ENCODE data around the gene RIMS3.
"Not testable (repeated sequence)": the region's sequence is repeated elsewhere in the genome, so short reads cannot be mapped to it uniquely, and the experiment has no call there.

Gene RIMS3

GRCh38 chr1:40630488-40631223 lies 34.8 kb downstream of the RIMS3 start:
- DNase-seq (ENCODE audit: low spot score), result peak; percentile 55

- DNase-seq (ENCODE audit: low spot score), result not testable (repeated sequence)
Observed at GRCh38 chr1:40629546-40629945, 35.9 kb downstream of the RIMS3 start.

GRCh38 chr1:40628903-40629292 lies 36.6 kb downstream of the RIMS3 start:
- no peak for DNase-seq (ENCODE audit: low spot score)

- no peak for DNase-seq (ENCODE audit: low spot score)
Observed at GRCh38 chr1:40627987-40628902, 37.2 kb downstream of the RIMS3 start.

GRCh38 chr1:40626383-40626770 lies 39.1 kb downstream of the RIMS3 start:
- no peak for DNase-seq (ENCODE audit: low spot score)

- DNase-seq (ENCODE audit: low spot score), result no peak
Observed at GRCh38 chr1:40625476-40626382, 39.8 kb downstream of the RIMS3 start.

- no peak for DNase-seq (ENCODE audit: low spot score)
Observed at GRCh38 chr1:40625076-40625475, 40.4 kb downstream of the RIMS3 start.

- DNase-seq (ENCODE audit: low spot score), result no peak
Observed at GRCh38 chr1:40622936-40623629, 42.4 kb downstream of the RIMS3 start.

GRCh38 chr1:40621821-40622450 lies 43.5 kb downstream of the RIMS3 start:
- DNase-seq (ENCODE audit: low spot score), result no peak

GRCh38 chr1:40620586-40621210 lies 44.8 kb downstream of the RIMS3 start:
- DNase-seq (ENCODE audit: low spot score), result no peak

GRCh38 chr1:40620150-40620549 lies 45.3 kb downstream of the RIMS3 start:
- DNase-seq (ENCODE audit: low spot score), result no peak

GRCh38 chr1:40618108-40618507 lies 47.4 kb downstream of the RIMS3 start:
- DNase-seq (ENCODE audit: low spot score), result no peak

GRCh38 chr1:40612345-40612831 lies 53.1 kb downstream of the RIMS3 start:
- no peak for DNase-seq (ENCODE audit: low spot score)

- no peak for DNase-seq (ENCODE audit: low spot score)
Observed at GRCh38 chr1:40610156-40610555, 55.3 kb downstream of the RIMS3 start.

GRCh38 chr1:40607921-40608320 lies 57.6 kb downstream of the RIMS3 start:
- no peak for DNase-seq (ENCODE audit: low spot score)

GRCh38 chr1:40606978-40607377 lies 58.5 kb downstream of the RIMS3 start:
- no peak for DNase-seq (ENCODE audit: low spot score)

GRCh38 chr1:40606194-40606593 lies 59.3 kb downstream of the RIMS3 start:
- DNase-seq (ENCODE audit: low spot score), result no peak

GRCh38 chr1:40599926-40600325 lies 65.6 kb downstream of the RIMS3 start:
- no peak for DNase-seq (ENCODE audit: low spot score)

- no peak for DNase-seq (ENCODE audit: low spot score)
Observed at GRCh38 chr1:40595623-40596022, 69.9 kb downstream of the RIMS3 start.

- no peak for DNase-seq (ENCODE audit: low spot score)
Observed at GRCh38 chr1:40594187-40594531, 71.3 kb downstream of the RIMS3 start.

All from left forelimb (tissue), 1 donor.